ENCODE results near the gene AFTPH. TPM values are rescaled to one million over a fixed set of nuclear protein-coding genes. Genes with fewer than 3 reads are reported as not detected.

The AFTPH gene
- total and polyA plus RNA-seq, 8 donors: 16.1 to 35.4 (median 19.6) TPM

DNA sequence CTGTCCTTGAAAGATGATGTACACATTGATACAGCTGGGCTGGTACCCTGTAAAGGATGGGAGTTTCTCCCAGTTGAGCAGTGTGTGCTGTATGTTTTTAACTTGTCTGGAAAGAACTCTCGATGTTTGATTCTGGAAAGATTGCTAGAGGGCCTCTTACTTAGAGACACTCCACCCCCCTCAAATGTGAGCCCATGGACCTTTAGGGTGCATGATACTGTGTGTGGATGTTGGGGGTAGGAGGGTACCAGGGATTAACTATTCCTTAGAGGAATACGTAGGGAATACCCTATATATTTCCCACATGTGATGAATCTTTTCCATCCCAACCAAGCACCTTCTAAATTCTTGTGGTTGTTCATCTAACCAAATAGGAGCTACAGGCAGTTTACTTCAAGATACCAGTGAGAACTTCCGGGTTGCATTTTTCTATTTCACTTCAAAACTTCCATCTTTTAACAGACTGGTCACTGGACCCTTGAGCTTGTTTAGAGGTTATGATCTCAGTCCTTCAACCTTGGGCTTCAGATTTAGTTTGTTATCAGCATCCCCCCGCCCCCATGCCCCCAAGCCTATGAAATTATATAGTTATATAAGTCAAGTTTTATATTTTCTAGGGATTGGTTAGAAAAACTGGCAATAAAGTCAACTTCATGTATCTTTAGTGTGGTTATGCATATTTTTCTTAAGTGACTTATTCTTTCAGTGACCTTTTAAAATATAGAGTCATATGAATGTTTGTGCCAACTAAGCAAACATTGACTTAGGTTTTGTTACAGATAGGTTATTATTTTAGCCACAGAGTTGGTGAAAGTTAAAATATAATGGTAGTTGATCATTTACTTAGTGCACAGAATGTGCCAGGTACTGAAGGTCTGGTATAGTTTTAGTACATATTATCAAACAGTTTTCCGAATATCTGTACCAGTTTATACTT is 18.2 kb downstream of the AFTPH start:
- H3K27ac ChIP-seq: peak overlapping the region in 3 of 4 donors; percentile 19 to 80 (median 69)
- 16 to 17% methylated on average over 5 of the region's 5 CpGs for WGBS, 2 donors
- intact Hi-C loops (cut with DNase I): no loop called here
- ATAC-seq (peak; percentile 85 to 93 (median 90)), FAIRE-seq (peak; percentile 41), DNase-seq (no peak)
- no peaks in the 10 kb centered on the region for H3K9me3 ChIP-seq
- no peaks in the 10 kb centered on the region for H3K27me3 ChIP-seq
- H3K4me3 ChIP-seq: peak overlapping the region in 1 of 4 donors; percentile 0
- peaks cover 61 to 85% (median 66%) of the 10 kb centered on the region in 3 donors for H3K4me1 ChIP-seq
- no peak for TF ChIP-seq CTCF (IDR thresholded peaks at IDR 0.05)
- H3K36me3 ChIP-seq: no peaks in the 10 kb centered on the region

DNA sequence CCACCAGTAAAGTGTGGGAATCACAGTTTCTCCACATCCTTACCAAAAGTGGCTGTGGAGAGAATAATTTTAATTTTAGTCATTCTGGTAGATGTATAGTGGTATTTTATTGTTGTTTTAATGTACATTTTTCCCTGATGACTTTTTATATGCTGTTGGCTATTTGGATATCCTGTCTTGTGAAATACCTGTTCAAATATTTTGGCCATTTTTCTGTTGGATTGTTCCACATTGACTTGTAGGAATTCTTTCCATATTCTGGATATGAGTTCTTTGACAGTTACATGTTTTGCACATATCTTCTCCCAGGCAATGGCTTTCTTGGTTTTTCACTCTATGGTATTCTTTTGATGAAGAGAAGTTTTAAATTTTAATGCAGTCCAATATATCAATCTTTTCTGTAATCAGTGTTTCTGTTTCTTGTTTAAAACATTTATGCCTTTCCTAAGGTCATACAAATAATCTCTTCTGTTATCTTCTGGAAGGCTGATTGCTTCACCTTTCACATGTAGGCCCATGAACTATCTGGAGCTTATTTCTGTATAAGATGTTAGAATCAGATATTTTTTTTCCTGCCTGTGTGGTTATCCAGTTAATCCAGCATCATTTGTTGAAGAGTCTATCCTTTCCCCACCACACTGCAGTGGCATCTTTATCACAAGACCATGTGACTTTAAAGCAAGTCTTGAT is 19.0 kb downstream of the AFTPH start:
- peak overlapping the region in 1 of 4 donors; percentile 0 for H3K4me3 ChIP-seq
- intact Hi-C loops (cut with DNase I): no loop called here
- FAIRE-seq (no peak), ATAC-seq (peak; percentile 4 to 8 (median 5)), DNase-seq (no peak)
- no peaks in the 10 kb centered on the region for H3K27me3 ChIP-seq
- peak overlapping the region in 3 of 4 donors; percentile 3 to 80 (median 69) for H3K27ac ChIP-seq
- no peak for TF ChIP-seq CTCF (IDR thresholded peaks at IDR 0.05)
- H3K9me3 ChIP-seq: no peaks in the 10 kb centered on the region
- no peaks in the 10 kb centered on the region for H3K36me3 ChIP-seq
- peaks cover 56 to 82% (median 60%) of the 10 kb centered on the region in 3 donors for H3K4me1 ChIP-seq

GRCh38 chr2:64548761-64549160 is 24.6 kb downstream of the AFTPH start:
- Histone ChIP-seq H3K36me3 (no peaks in the 10 kb centered on the region), H3K4me3 (no peak overlapping the region), H3K9me3 (no peaks in the 10 kb centered on the region), H3K27me3 (no peaks in the 10 kb centered on the region), H3K4me1 (peaks cover 14 to 34% (median 14%) of the 10 kb centered on the region in 3 donors), H3K27ac (peak overlapping the region in 1 of 4 donors; percentile 4)
- no peak for FAIRE-seq
- TF ChIP-seq CTCF (IDR thresholded peaks at IDR 0.05): no peak
- peak in 2 of 4 donors; percentile 15 to 27 for ATAC-seq
- DNase-seq: no peak
- intact Hi-C loops (cut with DNase I): no loop called here
- WGBS, 2 donors: 58 to 70% methylated on average over 3 of the region's 3 CpGs

DNA sequence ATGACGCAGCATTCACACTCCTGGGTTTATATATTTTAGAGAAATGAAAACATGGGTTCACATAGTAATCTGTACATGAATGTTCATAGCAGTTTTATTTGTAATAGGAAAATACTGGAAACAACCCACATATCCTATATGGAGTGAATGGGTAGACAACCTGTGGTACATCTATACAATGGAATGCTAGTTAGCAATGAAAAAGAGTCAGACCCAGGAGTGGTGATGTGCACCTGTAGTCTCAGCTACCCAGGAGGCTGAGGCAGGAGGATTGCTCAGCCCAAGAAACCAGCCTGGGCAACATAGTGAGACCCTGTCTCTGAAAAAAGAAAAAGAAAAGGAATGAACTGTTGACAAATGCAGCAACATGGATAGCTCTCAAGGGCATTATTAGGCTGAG is 25.9 kb downstream of the AFTPH start:
- WGBS, 2 donors: 98 to 100% methylated on average over 1 of the region's 1 CpG
- peaks cover under 1 to 21% (median 4%) of the 10 kb centered on the region in 3 donors for H3K4me1 ChIP-seq
- no peak for DNase-seq
- no peaks in the 10 kb centered on the region for H3K9me3 ChIP-seq
- intact Hi-C loops (cut with DNase I): no loop called here
- H3K36me3 ChIP-seq: no peaks in the 10 kb centered on the region
- H3K27me3 ChIP-seq: no peaks in the 10 kb centered on the region
- TF ChIP-seq CTCF (IDR thresholded peaks at IDR 0.05): no peak
- no peak overlapping the region for H3K4me3 ChIP-seq
- no peak for ATAC-seq
- no peak for FAIRE-seq
- H3K27ac ChIP-seq: peak overlapping the region in 1 of 4 donors; percentile 2
